Activated T-helper 9 cell treated with anti-CD3 and anti-CD28 coated beads, Interleukin-2, amount 50 U/mL, for 16 hours (primary cell): ENCODE results near the gene NCS1.

ENCODE experiments used
- DNase-seq: peaks from one replicate; pipeline ENCODE4 v3.0.0-alpha.2; 2020; ENCODE audit warnings: low read depth

The NCS1 gene

GRCh38 chr9:130194378-130194932 is 22.3 kb downstream of the NCS1 start:
- DNase-seq: no peak

GRCh38 chr9:130195638-130196037 is 23.4 kb downstream of the NCS1 start:
- no peak for DNase-seq

GRCh38 chr9:130196643-130197042 is 24.4 kb downstream of the NCS1 start:
- DNase-seq: no peak

GRCh38 chr9:130197386-130197785 is 25.2 kb downstream of the NCS1 start:
- DNase-seq: no peak

DNA sequence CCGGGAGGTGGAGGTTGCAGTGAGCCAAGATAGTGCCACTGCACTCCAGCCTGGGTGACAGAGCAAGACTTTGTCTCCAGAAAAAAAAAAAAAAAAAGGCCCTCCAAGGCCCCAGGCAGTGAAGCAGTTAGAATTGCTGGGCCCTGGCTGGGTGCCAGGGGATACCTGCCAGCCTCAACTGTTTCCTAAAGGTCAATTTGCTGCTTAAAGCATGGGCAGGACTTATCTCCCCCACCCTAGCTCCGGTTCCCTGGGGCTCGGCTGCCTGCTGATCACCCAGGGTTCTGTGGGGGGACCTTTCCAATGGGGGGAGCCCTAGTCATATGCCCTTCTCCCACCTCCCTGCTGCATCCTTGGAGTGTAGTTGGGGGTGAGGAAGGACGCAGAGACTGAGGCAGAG is 25.7 kb downstream of the NCS1 start:
- DNase-seq: no peak

DNA sequence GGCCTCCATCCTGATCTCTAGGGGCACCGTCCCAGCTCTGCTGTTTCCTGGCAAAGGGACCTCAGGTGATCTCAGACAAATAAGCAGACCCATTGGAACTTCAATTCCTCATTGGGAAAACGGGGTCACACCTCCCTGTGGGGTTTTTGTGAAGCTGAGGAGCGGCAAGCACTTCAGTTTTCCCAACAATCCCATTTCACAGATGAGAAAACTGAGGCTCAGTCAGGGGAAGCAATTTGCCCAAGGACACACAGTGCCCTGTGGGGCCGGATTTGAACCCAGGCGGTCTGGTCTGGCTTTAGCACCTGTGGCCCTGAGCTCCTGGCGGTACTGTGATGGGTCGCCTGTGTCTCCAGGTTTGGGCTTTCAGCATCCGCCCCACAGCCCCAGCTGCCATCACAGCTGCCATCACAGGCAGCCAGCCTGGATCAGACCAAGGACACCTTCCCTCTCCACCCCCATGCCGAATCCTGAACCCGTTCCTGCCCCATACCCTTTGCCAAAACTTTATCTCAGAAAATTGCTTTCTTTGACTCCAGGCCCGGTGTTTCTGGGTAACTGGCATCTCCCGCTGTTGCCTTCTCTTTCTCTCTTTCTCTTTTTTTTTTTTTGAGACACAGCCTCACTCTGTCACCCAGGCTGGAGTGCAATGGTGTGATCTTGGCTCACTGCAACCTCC is 26.4 kb downstream of the NCS1 start:
- DNase-seq: no peak

GRCh38 chr9:130199605-130200004 is 27.4 kb downstream of the NCS1 start:
- no peak for DNase-seq

GRCh38 chr9:130200038-130200849 is 28.0 kb downstream of the NCS1 start:
- DNase-seq: no peak

GRCh38 chr9:130201399-130201873 is 29.2 kb downstream of the NCS1 start:
- DNase-seq: no peak

GRCh38 chr9:130201974-130202373 is 29.8 kb downstream of the NCS1 start:
- DNase-seq: no peak

GRCh38 chr9:130204341-130204740 is 32.1 kb downstream of the NCS1 start:
- no peak for DNase-seq

DNA sequence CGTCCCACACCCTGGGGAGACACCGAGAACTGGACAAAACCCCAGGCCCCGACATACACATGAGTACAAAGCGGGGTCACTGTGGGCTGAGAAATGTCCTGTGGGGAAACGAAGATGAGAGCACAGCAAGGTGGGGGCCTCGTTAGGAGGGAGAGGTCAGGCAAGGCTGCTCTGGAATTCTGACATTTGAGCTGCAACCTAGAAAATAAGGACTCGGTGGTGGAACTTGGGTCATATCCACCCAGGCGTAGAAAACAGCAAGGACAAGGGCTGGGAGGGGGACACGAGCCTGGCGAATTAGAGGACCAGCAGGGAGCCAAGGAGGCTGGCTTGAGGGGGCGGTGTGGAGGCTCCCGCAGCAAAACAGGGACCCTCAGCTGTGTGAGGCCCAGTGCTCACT is 32.8 kb downstream of the NCS1 start:
- no peak for DNase-seq

DNA sequence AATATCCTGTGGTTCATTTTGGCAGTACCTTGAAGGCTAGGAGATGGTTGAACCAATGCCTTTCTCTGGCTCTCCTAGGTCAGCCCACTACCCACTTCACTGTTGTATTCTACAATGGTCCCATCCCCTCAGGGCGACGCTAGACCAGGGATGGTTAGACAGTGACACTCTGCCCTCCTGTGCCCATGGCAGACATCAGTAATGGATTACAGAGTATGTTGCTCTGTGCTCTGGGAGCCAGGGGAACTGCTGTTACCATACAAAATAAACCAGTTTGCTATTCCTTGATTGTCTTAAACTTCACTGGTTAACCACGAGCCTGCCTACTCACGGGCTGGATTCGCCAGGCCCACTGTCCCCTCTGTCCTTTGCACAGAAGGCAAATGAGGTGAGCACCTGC is 33.7 kb downstream of the NCS1 start:
- no peak for DNase-seq

GRCh38 chr9:130206579-130206978 is 34.4 kb downstream of the NCS1 start:
- no peak for DNase-seq

GRCh38 chr9:130207241-130207992 is 35.2 kb downstream of the NCS1 start:
- no peak for DNase-seq

- DNase-seq: no peak
Observed at GRCh38 chr9:130208600-130209347, 36.6 kb downstream of the NCS1 start.

DNA sequence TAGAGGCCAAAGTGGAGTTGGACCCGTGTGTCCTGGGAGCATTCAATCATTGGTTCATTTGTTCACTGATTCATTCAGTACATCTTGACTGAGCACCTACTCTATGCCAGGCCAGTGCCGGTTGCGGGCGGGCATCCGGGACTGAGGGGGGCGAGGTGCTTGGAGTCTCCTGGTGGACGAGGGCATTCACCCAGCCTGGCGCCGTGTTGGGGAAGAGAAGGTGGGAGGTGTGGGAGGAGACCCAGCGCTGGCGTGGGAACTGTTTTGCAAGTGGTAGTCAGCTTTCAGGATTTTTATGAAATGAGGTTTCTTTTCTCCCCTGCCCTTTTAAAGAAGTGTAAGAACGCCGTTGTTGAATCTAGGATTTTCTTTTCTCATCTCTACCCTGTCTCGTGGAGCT is 37.2 kb downstream of the NCS1 start:
- no peak for DNase-seq

DNA sequence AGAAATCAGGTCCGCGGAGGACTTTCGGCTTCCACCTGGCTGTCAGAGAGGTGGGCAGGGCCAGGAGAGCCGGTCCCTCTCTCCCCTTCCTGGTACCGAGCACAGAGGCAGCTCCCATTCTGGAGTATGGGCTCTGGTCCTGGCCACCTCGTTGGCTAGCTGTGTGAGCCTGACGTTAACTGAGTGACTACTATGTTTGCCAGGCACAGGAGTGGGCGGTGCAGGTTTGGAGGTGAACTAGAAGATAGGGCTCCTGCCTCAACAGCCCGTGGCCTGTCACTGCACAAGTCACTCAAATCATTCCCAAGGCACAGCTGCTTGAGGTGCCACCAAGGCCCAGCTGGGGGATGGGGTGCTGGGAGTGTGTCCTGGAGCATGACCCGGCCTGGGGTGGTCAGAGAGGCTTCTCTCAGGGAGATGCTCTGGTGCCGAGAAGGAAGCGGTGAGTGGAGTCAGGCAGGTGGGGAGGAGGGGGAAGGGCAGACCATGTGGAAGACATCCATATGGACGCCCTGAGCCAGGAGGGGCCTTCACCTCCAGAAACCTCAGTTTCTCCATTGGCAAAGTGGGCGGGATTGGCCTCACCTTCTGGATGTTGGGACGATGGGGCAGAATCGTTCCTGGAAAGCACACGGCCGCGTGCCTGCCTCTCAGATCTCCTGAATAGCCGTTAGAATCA is 39.5 kb downstream of the NCS1 start:
- no peak for DNase-seq

- no peak for DNase-seq
Observed at GRCh38 chr9:130212543-130213297, 40.5 kb downstream of the NCS1 start.
